RWPE2 (cell line): Measurements from ENCODE around the gene CACHD1.

Experiments
- ATAC-seq: fragments of 200-7000 bp; cut with Tn5 transposase; 3 replicates; pipeline ENCODE4 v1.9.1; 2021; ENCODE audit warnings: low read depth
- DNase-seq: peaks from one replicate; pipeline ENCODE4 v3.0.0-alpha.2; 2020; ENCODE audit warnings: low spot score
- H3K27ac ChIP-seq: fragments of 450-650 bp; 2 replicates; pipeline ENCODE4 v1.5.1; 2017; ENCODE audit warnings: mild to moderate bottlenecking; ENCODE audit not compliant: poor library complexity, severe bottlenecking
- H3K27me3 ChIP-seq: fragments of 250-450 bp; sonication (Bioruptor Pico); 2 replicates; pipeline ENCODE4 v1.5.1; 2021; ENCODE audit warnings: mild to moderate bottlenecking, moderate library complexity; ENCODE audit not compliant: insufficient read depth, poor library complexity, severe bottlenecking
- H3K36me3 ChIP-seq: fragments of 250-450 bp; sonication (Bioruptor Pico); 2 replicates; pipeline ENCODE4 v1.5.1; 2020; ENCODE audit warnings: low read depth, mild to moderate bottlenecking, moderate library complexity
- H3K4me1 ChIP-seq: fragments of 250-450 bp; sonication (Bioruptor Pico); 2 replicates; pipeline ENCODE4 v1.5.1; 2021; ENCODE audit warnings: mild to moderate bottlenecking, moderate library complexity; ENCODE audit not compliant: insufficient read depth, poor library complexity, severe bottlenecking
- H3K4me3 ChIP-seq: fragments of 250-450 bp; sonication (Bioruptor Pico); 2 replicates; pipeline ENCODE4 v1.5.1; 2021; ENCODE audit warnings: mild to moderate bottlenecking, moderate library complexity; ENCODE audit not compliant: severe bottlenecking
- H3K9me3 ChIP-seq: fragments of 250-450 bp; sonication (Bioruptor Pico); 2 replicates; pipeline ENCODE4 v1.5.1; 2021; ENCODE audit warnings: mild to moderate bottlenecking, moderate library complexity; ENCODE audit not compliant: severe bottlenecking
- CTCF ChIP-seq: fragments of 450-650 bp; IDR thresholded peaks from one replicate; pipeline ENCODE4 v1.5.1; 2017; ENCODE audit warnings: mild to moderate bottlenecking, moderate library complexity; ENCODE audit not compliant: poor library complexity, severe bottlenecking

Gene CACHD1

GRCh38 chr1:64575881-64576676 is 106.2 kb downstream of the CACHD1 start:
- H3K27ac ChIP-seq, result no peak overlapping the region
- H3K9me3 ChIP-seq, result no peaks in the 10 kb centered on the region
- H3K4me3 ChIP-seq, result no peak overlapping the region
- no peak for TF ChIP-seq CTCF
- DNase-seq, result no peak
- no peak for ATAC-seq
- no peaks in the 10 kb centered on the region for H3K36me3 ChIP-seq
- H3K27me3 ChIP-seq, result no peaks in the 10 kb centered on the region
- H3K4me1 ChIP-seq, result no peaks in the 10 kb centered on the region

GRCh38 chr1:64578270-64578973 is 108.5 kb downstream of the CACHD1 start:
- no peaks in the 10 kb centered on the region for H3K27me3 ChIP-seq
- no peak overlapping the region for H3K27ac ChIP-seq
- H3K4me3 ChIP-seq, result no peak overlapping the region
- no peak for TF ChIP-seq CTCF
- H3K9me3 ChIP-seq, result no peaks in the 10 kb centered on the region
- H3K36me3 ChIP-seq, result no peaks in the 10 kb centered on the region
- ATAC-seq (no peak), DNase-seq (no peak)
- no peaks in the 10 kb centered on the region for H3K4me1 ChIP-seq

GRCh38 chr1:64579767-64580166 is 109.8 kb downstream of the CACHD1 start:
- Histone ChIP-seq H3K36me3 (no peaks in the 10 kb centered on the region), H3K4me1 (no peaks in the 10 kb centered on the region), H3K27me3 (no peaks in the 10 kb centered on the region), H3K9me3 (no peaks in the 10 kb centered on the region), H3K4me3 (no peak overlapping the region), H3K27ac (no peak overlapping the region)
- no peak for DNase-seq
- TF ChIP-seq CTCF, result no peak
- ATAC-seq, result no peak

- H3K27me3 ChIP-seq, result no peaks in the 10 kb centered on the region
- no peaks in the 10 kb centered on the region for H3K9me3 ChIP-seq
- TF ChIP-seq CTCF, result no peak
- DNase-seq (no peak), ATAC-seq (no peak)
- no peaks in the 10 kb centered on the region for H3K4me1 ChIP-seq
- H3K36me3 ChIP-seq, result no peaks in the 10 kb centered on the region
- H3K27ac ChIP-seq, result no peak overlapping the region
- no peak overlapping the region for H3K4me3 ChIP-seq
Measured at GRCh38 chr1:64581135-64581842, 111.4 kb downstream of the CACHD1 start.
